ENCODE results near the gene WDR81. TPM values are rescaled to one million over a fixed set of nuclear protein-coding genes. Genes with fewer than 3 reads are reported as not detected.
"Not testable (repeated sequence)": the region's sequence is repeated elsewhere in the genome, so short reads cannot be mapped to it uniquely, and the experiment has no call there.

WDR81 gene
- total and polyA plus RNA-seq, 4 donors, result 26.0 to 51.9 (median 33.2) TPM

DNA sequence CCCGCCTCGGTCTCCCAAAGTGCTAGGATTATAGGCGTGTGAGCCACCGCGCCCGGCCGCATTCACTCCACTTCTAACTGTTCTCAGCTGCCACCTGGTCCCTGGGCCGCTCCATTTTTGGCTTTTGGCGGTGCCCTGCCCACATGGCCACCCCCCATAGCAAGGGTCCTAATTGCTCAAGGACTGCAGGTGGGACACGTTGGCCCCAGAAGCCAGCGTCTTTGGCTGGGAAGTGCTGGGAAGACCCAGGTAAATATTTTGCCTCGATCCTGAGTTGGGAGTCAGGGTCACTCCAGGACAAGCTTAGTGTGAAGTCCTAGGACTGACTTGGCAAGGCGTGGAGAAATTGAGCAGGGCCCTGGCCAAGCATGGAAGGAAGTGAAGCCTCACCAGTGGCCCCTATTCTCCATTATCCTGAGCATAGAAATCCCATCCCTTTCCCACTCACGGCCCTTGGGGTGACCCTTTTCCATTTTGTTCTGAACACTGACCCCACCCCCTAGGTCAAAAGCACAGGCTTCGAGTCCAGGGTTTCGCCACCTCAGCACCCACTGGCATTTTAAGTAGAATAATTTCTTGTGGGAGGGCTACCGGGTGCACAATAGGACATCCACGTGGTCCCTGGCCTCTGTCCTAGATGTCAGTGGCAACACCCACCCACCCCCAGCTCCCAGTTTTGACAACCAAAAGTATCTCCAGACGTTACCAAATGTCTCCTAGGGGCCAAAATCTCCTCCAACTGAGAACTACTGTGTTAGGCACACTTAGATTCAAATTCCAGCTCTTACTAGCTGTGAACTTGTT is 5.9 kb upstream of the WDR81 start:
- no peak for ATAC-seq (ENCODE audit: insufficient read depth, low FRiP score)
- Histone ChIP-seq H3K9ac (ENCODE audit: insufficient read depth in 1 of 2, low read length in 2 of 2) (no peak overlapping the region), H3K4me1 (ENCODE audit: control insufficient read depth in 5 of 5, insufficient read depth in 5 of 5, low read length in 5 of 5) (peaks cover 5 to 29% (median 13%) of the 10 kb centered on the region in 5 donors), H3K36me3 (ENCODE audit: control insufficient read depth in 4 of 4, insufficient read depth in 4 of 4, low read length in 4 of 4) (peaks cover 0 to 6% (median 0%) of the 10 kb centered on the region in 4 donors), H3K9me3 (ENCODE audit: control insufficient read depth in 4 of 4, insufficient read depth in 3 of 4, low read length in 3 of 4) (no peaks in the 10 kb centered on the region), H3K27me3 (ENCODE audit: control insufficient read depth in 3 of 3, insufficient read depth in 3 of 3, low read length in 2 of 3) (no peaks in the 10 kb centered on the region), H3K4me3 (no peak overlapping the region), H3K27ac (ENCODE audit: low read depth in 1 of 2, low read length in 1 of 2) (peak overlapping the region; percentile 83 to 100)
- TF ChIP-seq, protein P1, sequence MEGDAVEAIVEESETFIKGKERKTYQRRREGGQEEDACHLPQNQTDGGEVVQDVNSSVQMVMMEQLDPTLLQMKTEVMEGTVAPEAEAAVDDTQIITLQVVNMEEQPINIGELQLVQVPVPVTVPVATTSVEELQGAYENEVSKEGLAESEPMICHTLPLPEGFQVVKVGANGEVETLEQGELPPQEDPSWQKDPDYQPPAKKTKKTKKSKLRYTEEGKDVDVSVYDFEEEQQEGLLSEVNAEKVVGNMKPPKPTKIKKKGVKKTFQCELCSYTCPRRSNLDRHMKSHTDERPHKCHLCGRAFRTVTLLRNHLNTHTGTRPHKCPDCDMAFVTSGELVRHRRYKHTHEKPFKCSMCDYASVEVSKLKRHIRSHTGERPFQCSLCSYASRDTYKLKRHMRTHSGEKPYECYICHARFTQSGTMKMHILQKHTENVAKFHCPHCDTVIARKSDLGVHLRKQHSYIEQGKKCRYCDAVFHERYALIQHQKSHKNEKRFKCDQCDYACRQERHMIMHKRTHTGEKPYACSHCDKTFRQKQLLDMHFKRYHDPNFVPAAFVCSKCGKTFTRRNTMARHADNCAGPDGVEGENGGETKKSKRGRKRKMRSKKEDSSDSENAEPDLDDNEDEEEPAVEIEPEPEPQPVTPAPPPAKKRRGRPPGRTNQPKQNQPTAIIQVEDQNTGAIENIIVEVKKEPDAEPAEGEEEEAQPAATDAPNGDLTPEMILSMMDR (IDR thresholded peaks at IDR 0.05; ENCODE audit: control extremely low read depth, extremely low read depth), result no peak
- 77 to 82% methylated on average over 18 to 19 of the region's 19 CpGs for WGBS, 2 donors
- DNase-seq, result no peak

GRCh38 chr17:1720856-1721386 is 3.6 kb upstream of the WDR81 start:
- DNase-seq (peak; percentile 55 to 64 (median 63)), ATAC-seq (ENCODE audit: insufficient read depth, low FRiP score) (no peak)
- TF ChIP-seq, protein P1 (IDR thresholded peaks at IDR 0.05; ENCODE audit: control extremely low read depth, extremely low read depth), result peak; percentile 98
- Histone ChIP-seq H3K27ac (ENCODE audit: low read depth in 1 of 2, low read length in 1 of 2) (no peak overlapping the region), H3K4me3 (no peak overlapping the region), H3K9me3 (ENCODE audit: control insufficient read depth in 4 of 4, insufficient read depth in 3 of 4, low read length in 3 of 4) (no peaks in the 10 kb centered on the region), H3K4me1 (ENCODE audit: control insufficient read depth in 5 of 5, insufficient read depth in 5 of 5, low read length in 5 of 5) (peaks cover 5 to 26% (median 10%) of the 10 kb centered on the region in 5 donors), H3K27me3 (ENCODE audit: control insufficient read depth in 3 of 3, insufficient read depth in 3 of 3, low read length in 2 of 3) (no peaks in the 10 kb centered on the region), H3K9ac (ENCODE audit: insufficient read depth in 1 of 2, low read length in 2 of 2) (no peak overlapping the region), H3K36me3 (ENCODE audit: control insufficient read depth in 4 of 4, insufficient read depth in 4 of 4, low read length in 4 of 4) (no peaks in the 10 kb centered on the region)
- WGBS, 2 donors, result 37 to 39% methylated on average over 11 of the region's 11 CpGs

DNA sequence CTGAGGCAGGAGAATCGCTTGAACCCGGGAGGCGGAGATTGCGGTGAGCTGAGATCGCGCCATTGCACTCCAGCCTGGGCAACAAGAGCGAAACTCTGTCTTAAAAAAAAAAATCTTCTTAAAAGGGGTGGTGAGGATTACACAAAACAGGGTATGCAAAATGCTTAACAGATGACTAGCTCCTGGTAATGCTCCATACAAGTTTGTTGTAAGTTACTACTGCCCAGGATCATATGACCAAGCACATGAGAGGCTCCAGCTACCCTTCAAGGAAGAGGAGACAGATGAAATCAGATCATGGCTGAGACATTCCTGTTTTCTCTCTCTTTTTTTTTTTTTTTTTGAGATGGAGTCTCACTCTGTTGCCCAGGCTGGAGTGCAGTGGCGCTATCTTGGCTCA is 2.5 kb upstream of the WDR81 start:
- not testable (repeated sequence) for H3K9ac ChIP-seq (ENCODE audit: insufficient read depth in 1 of 2, low read length in 2 of 2); H3K4me3 ChIP-seq; H3K27ac ChIP-seq (ENCODE audit: low read depth in 1 of 2, low read length in 1 of 2); H3K27me3 ChIP-seq (ENCODE audit: control insufficient read depth in 3 of 3, insufficient read depth in 3 of 3, low read length in 2 of 3); H3K9me3 ChIP-seq (ENCODE audit: control insufficient read depth in 4 of 4, insufficient read depth in 3 of 4, low read length in 3 of 4); ATAC-seq (ENCODE audit: insufficient read depth, low FRiP score); DNase-seq; H3K36me3 ChIP-seq (ENCODE audit: control insufficient read depth in 4 of 4, insufficient read depth in 4 of 4, low read length in 4 of 4)
- H3K4me1 ChIP-seq (ENCODE audit: control insufficient read depth in 5 of 5, insufficient read depth in 5 of 5, low read length in 5 of 5), result peaks cover 3 to 22% (median 10%) of the 10 kb centered on the region in 5 donors
- 95% methylated on average over 8 of the region's 8 CpGs for WGBS, 2 donors

DNA sequence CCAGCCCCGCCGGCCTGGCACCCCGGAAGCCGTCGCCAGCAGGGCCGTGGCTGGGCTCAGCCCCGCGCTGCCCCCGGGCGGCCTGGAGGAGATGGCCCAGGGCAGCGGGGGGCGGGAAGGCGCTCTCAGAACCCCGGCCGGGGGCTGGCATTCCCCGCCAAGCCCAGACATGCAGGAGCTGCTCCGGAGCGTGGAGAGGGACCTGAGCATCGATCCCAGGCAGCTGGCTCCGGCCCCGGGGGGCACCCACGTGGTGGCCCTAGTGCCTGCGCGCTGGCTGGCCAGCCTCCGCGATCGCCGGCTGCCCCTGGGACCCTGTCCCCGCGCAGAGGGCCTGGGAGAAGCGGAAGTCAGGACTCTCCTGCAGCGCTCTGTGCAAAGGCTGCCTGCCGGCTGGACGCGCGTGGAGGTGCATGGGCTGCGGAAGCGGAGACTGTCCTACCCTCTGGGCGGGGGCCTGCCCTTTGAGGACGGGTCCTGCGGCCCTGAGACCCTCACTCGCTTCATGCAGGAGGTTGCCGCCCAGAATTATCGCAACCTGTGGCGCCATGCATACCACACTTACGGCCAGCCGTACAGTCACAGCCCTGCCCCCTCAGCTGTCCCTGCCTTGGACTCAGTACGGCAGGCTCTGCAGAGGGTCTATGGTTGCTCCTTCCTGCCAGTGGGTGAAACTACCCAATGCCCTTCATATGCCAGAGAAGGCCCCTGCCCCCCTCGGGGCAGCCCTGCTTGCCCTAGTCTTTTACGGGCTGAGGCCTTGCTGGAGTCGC is 551 bp downstream of the WDR81 start:
- Histone ChIP-seq H3K9ac (ENCODE audit: insufficient read depth in 1 of 2, low read length in 2 of 2) (no peak overlapping the region), H3K4me1 (ENCODE audit: control insufficient read depth in 5 of 5, insufficient read depth in 5 of 5, low read length in 5 of 5) (peaks cover 0 to 18% (median 0%) of the 10 kb centered on the region in 5 donors), H3K27ac (ENCODE audit: low read depth in 1 of 2, low read length in 1 of 2) (peak overlapping the region; percentile 74 to 82), H3K36me3 (ENCODE audit: control insufficient read depth in 4 of 4, insufficient read depth in 4 of 4, low read length in 4 of 4) (peaks cover 0 to 27% (median 0%) of the 10 kb centered on the region in 4 donors), H3K4me3 (peak overlapping the region; percentile 57), H3K27me3 (ENCODE audit: control insufficient read depth in 3 of 3, insufficient read depth in 3 of 3, low read length in 2 of 3) (no peaks in the 10 kb centered on the region), H3K9me3 (ENCODE audit: control insufficient read depth in 4 of 4, insufficient read depth in 3 of 4, low read length in 3 of 4) (no peaks in the 10 kb centered on the region)
- ATAC-seq (ENCODE audit: insufficient read depth, low FRiP score), result peak; percentile 30
- no peak for DNase-seq
- WGBS, 2 donors, result 13 to 26% methylated on average over 32 to 51 of the region's 51 CpGs
- TF ChIP-seq, protein P1 (IDR thresholded peaks at IDR 0.05; ENCODE audit: control extremely low read depth, extremely low read depth), result no peak

Measured in lung (tissue), 12 donors.